ENCODE measurements around the gene SAMM50.

SAMM50 gene

DNA sequence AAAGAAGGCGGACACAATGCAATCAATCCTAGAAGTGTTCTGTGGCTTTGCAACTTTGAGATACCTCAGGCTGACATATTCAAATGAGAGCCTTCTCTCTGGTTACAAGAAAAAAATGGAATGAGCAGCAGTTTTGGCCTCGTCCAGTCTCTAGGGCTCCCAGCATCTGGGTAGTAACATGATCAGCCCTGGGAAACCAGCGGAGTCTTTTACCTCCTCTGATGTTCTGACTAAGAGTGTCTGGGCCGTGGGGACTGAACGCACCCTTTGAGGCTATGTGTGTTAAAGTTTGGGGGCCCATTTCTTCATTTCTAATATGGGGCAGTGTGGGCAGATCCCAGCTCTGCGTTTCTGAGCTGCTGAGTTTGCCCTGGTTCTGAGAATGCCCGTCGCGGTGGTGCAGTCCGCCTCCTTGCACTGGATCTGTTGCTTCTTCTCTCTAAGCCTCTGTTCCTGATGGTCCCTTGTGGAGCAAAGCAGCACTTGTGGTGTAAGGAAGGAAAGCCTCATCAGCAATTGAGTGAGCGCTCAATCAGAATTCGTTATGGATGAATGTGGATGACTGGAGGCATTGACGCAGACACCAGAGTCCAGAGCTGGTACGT, 77.0 kb downstream of the SAMM50 start:
- no peak for DNase-seq

GRCh38 chr22:44033287-44033686, 78.0 kb downstream of the SAMM50 start:
- peak; percentile 40 for DNase-seq

- DNase-seq: peak; percentile 62
Observed at GRCh38 chr22:44033694-44034093, 78.5 kb downstream of the SAMM50 start.

GRCh38 chr22:44037519-44038375, 82.5 kb downstream of the SAMM50 start:
- DNase-seq: no peak

- DNase-seq: no peak
Observed at GRCh38 chr22:44039566-44040171, 84.4 kb downstream of the SAMM50 start.

DNA sequence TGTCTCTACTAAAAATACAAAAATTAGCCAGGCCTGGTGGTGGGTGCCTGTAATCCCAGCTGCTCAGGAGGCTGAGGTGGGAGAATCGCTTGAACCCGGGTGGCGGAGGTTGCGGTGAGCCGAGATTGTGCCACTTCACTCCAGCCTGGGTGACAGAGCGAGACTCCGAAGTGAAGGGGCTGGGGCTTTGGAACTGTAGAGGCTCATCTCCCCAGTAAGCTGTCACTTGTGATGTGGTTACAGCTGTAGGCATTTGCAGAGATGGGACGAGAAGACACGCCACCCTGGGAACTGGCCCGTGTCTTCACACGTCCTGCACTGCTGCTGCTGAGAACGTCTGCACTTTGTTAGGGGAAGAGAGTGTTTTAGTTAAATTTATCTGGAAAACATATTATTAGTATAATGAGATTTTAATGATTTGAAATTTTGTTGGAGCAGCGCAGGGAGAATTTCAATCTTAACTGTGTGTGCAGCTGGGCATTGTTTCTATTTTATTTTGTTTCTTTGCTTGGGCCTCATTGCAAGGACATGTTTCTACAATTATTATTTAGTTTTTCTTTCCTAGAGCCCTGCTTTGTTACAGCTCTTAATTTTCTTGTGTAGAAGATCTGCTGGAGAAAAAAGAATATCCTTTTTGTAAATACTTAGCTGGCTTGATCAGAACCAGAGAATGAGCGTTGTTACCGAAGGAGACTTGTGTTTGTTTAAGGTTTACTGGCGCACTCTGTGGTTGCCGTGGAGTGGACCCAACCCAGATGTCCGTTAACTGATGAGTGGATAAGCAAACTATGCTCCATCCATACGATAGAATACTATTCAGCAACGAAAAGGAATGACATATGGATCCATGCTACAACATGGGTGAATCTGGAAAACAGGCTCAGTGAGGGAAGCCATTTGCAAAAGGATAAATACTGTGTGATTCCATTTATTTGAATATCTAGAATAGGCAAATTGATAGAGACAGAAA, 87.3 kb downstream of the SAMM50 start:
- DNase-seq: no peak

GRCh38 chr22:44045145-44045544, 89.9 kb downstream of the SAMM50 start:
- DNase-seq: no peak
